ENCODE data around the gene KCNIP1. TPM values are rescaled to one million over a fixed set of nuclear protein-coding genes. Genes with fewer than 3 reads are reported as not detected.

Gene KCNIP1
- total and polyA plus RNA-seq, 9 donors: 1.9 to 8.3 (median 4.0) TPM

DNA sequence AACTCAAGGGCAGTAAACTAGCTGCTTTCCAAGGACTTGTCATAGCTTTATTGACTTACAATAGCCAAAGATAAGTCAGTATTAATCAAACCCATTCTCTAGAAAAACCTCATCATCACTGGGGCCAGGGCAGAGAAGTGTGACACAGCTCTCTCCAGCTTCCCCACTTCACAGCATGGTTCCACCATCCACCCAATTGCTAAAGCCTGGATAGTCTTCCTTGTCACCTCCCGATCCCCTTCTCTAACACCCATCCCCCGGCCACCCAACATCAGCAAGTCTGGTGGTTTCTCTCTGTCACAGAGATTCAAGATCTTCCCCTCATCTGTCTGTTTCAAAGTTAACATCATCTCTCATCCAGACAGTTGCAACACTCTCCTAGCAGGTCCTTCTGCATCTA is 191.1 kb downstream of the KCNIP1 start:
- 25% methylated on average over 2 of the region's 2 CpGs for WGBS (ENCODE audit: insufficient coverage)
- no peak overlapping the region for H3K4me3 ChIP-seq (ENCODE audit: low read length)
- DNase-seq: no peak
- no peaks in the 10 kb centered on the region for H3K36me3 ChIP-seq (ENCODE audit: control insufficient read depth, insufficient read depth, low read length)
- H3K27me3 ChIP-seq (ENCODE audit: control insufficient read depth, insufficient read depth, low read length): peaks cover 16% of the 10 kb centered on the region
- H3K27ac ChIP-seq (ENCODE audit: low read length): no peak overlapping the region
- no peaks in the 10 kb centered on the region for H3K9me3 ChIP-seq (replicated peaks; ENCODE audit: control insufficient read depth, low read depth, low read length)
- H3K4me1 ChIP-seq (ENCODE audit: control insufficient read depth, insufficient read depth, low read length): no peaks in the 10 kb centered on the region

DNA sequence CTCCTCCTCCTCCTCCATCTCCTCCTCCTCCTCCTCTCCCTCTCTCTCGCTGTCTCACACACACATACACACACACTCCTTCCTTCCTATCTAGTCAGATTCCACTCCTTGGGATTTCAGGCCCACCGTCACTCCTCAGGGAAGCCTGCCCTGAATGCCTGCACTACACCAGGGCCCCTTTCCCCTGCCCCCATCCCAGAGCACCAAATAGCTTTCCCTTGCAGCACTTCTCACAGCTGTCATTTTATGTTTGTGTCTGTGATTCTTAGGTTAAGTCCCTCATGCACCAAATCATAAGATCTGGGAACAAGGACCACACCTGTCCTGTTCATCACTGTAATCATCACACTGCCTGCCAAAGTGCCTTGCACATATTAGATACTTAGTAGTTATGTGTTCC is 193.2 kb downstream of the KCNIP1 start:
- H3K27me3 ChIP-seq (ENCODE audit: control insufficient read depth, insufficient read depth, low read length): peaks cover 14% of the 10 kb centered on the region
- DNase-seq: no peak
- WGBS (ENCODE audit: insufficient coverage): no CpG with 5 or more reads among the region's 2 CpGs
- H3K36me3 ChIP-seq (ENCODE audit: control insufficient read depth, insufficient read depth, low read length): no peaks in the 10 kb centered on the region
- no peaks in the 10 kb centered on the region for H3K4me1 ChIP-seq (ENCODE audit: control insufficient read depth, insufficient read depth, low read length)
- H3K4me3 ChIP-seq (ENCODE audit: low read length): no peak overlapping the region
- H3K27ac ChIP-seq (ENCODE audit: low read length): no peak overlapping the region
- H3K9me3 ChIP-seq (replicated peaks; ENCODE audit: control insufficient read depth, low read depth, low read length): no peaks in the 10 kb centered on the region

DNA sequence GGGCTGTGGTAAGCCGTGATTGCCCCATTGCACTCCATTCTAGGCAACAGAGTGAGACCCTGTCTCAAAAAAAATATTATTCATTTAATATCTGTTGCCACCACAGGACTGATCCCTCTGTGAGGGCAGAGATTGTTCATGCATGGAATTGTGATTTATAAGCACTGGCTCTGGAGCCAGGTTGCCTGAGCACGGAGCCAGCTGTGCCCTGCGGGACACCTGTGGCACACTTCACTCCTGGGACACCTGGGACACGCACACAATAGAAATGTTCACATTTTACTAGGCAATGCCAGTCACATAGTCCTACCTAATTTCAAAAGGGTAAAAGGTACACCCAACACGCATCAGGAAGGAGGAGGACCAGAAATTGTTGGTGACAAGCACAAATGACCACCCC is 196.7 kb downstream of the KCNIP1 start:
- Histone ChIP-seq H3K27ac (ENCODE audit: low read length) (no peak overlapping the region), H3K36me3 (ENCODE audit: control insufficient read depth, insufficient read depth, low read length) (no peaks in the 10 kb centered on the region), H3K4me1 (ENCODE audit: control insufficient read depth, insufficient read depth, low read length) (no peaks in the 10 kb centered on the region), H3K9me3 (replicated peaks; ENCODE audit: control insufficient read depth, low read depth, low read length) (no peaks in the 10 kb centered on the region), H3K27me3 (ENCODE audit: control insufficient read depth, insufficient read depth, low read length) (peaks cover 5% of the 10 kb centered on the region), H3K4me3 (ENCODE audit: low read length) (no peak overlapping the region)
- DNase-seq: no peak
- whole genome bisulfite sequencing (ENCODE audit: insufficient coverage): 78% methylated on average over 2 of the region's 5 CpGs

DNA sequence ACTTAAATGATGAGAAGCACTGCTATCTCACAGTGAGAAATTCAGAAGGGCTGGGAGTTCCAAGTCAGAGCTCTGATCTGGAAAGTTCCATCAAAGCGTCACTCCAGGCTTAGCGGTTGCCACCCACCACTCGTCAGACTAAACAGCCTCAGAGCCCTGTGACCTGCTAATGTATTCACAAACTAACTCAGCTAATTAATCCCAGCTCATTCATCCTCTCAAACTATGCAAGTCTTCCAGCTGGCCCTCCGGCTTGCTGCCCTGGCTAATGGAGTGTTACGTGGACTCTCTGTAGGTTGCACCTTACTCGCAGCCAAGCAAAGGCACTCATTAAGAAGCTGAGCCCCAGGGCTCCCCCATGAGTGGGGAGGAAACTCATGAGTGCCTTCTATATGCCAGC is 197.5 kb downstream of the KCNIP1 start:
- Histone ChIP-seq H3K36me3 (ENCODE audit: control insufficient read depth, insufficient read depth, low read length) (no peaks in the 10 kb centered on the region), H3K4me1 (ENCODE audit: control insufficient read depth, insufficient read depth, low read length) (no peaks in the 10 kb centered on the region), H3K9me3 (replicated peaks; ENCODE audit: control insufficient read depth, low read depth, low read length) (no peaks in the 10 kb centered on the region), H3K27me3 (ENCODE audit: control insufficient read depth, insufficient read depth, low read length) (peaks cover 5% of the 10 kb centered on the region), H3K4me3 (ENCODE audit: low read length) (no peak overlapping the region), H3K27ac (ENCODE audit: low read length) (no peak overlapping the region)
- DNase-seq: no peak
- 46% methylated on average over 5 of the region's 6 CpGs for WGBS (ENCODE audit: insufficient coverage)

GRCh38 chr5:170704417-170705192 is 200.8 kb downstream of the KCNIP1 start:
- H3K27me3 ChIP-seq (ENCODE audit: control insufficient read depth, insufficient read depth, low read length): peaks cover 3% of the 10 kb centered on the region
- H3K36me3 ChIP-seq (ENCODE audit: control insufficient read depth, insufficient read depth, low read length): no peaks in the 10 kb centered on the region
- no peaks in the 10 kb centered on the region for H3K4me1 ChIP-seq (ENCODE audit: control insufficient read depth, insufficient read depth, low read length)
- no peak overlapping the region for H3K4me3 ChIP-seq (ENCODE audit: low read length)
- no peaks in the 10 kb centered on the region for H3K9me3 ChIP-seq (replicated peaks; ENCODE audit: control insufficient read depth, low read depth, low read length)
- DNase-seq: no peak
- no peak overlapping the region for H3K27ac ChIP-seq (ENCODE audit: low read length)
- 45% methylated on average over 3 of the region's 8 CpGs for WGBS (ENCODE audit: insufficient coverage)

- Histone ChIP-seq H3K9me3 (replicated peaks; ENCODE audit: control insufficient read depth, low read depth, low read length) (no peaks in the 10 kb centered on the region), H3K4me3 (ENCODE audit: low read length) (no peak overlapping the region), H3K27me3 (ENCODE audit: control insufficient read depth, insufficient read depth, low read length) (no peaks in the 10 kb centered on the region), H3K4me1 (ENCODE audit: control insufficient read depth, insufficient read depth, low read length) (no peaks in the 10 kb centered on the region), H3K36me3 (ENCODE audit: control insufficient read depth, insufficient read depth, low read length) (no peaks in the 10 kb centered on the region), H3K27ac (ENCODE audit: low read length) (no peak overlapping the region)
- DNase-seq: no peak
- WGBS (ENCODE audit: insufficient coverage): 92% methylated on average over 5 of the region's 6 CpGs
Measured at GRCh38 chr5:170709640-170710039, 205.8 kb downstream of the KCNIP1 start.

DNA sequence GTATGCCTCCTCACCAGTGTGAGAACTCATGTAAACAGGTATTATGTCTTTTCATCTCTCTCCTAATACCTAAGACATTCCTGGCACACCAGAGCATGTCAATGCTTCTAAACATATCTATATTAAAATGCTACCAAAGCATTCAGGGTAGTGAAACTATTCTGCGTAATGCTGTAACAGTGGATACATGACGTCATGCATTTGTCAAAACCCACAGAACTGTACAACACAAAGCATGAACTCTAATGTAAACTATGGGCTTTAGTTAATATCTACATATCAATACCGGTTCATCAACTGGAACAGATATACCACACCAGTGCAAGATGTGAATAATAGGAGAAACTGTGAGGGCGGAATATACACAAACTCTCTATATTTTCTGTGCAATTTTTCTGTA is 207.5 kb downstream of the KCNIP1 start:
- H3K27ac ChIP-seq (ENCODE audit: low read length): no peak overlapping the region
- WGBS (ENCODE audit: insufficient coverage): no CpG with 5 or more reads among the region's 4 CpGs
- DNase-seq: no peak
- H3K4me3 ChIP-seq (ENCODE audit: low read length): no peak overlapping the region
- H3K27me3 ChIP-seq (ENCODE audit: control insufficient read depth, insufficient read depth, low read length): peaks cover 2% of the 10 kb centered on the region
- no peaks in the 10 kb centered on the region for H3K9me3 ChIP-seq (replicated peaks; ENCODE audit: control insufficient read depth, low read depth, low read length)
- no peaks in the 10 kb centered on the region for H3K4me1 ChIP-seq (ENCODE audit: control insufficient read depth, insufficient read depth, low read length)
- no peaks in the 10 kb centered on the region for H3K36me3 ChIP-seq (ENCODE audit: control insufficient read depth, insufficient read depth, low read length)

- no peaks in the 10 kb centered on the region for H3K9me3 ChIP-seq (replicated peaks; ENCODE audit: control insufficient read depth, low read depth, low read length)
- WGBS (ENCODE audit: insufficient coverage): no CpG with 5 or more reads among the region's 5 CpGs
- no peaks in the 10 kb centered on the region for H3K4me1 ChIP-seq (ENCODE audit: control insufficient read depth, insufficient read depth, low read length)
- no peak overlapping the region for H3K27ac ChIP-seq (ENCODE audit: low read length)
- DNase-seq: no peak
- peaks cover 5% of the 10 kb centered on the region for H3K27me3 ChIP-seq (ENCODE audit: control insufficient read depth, insufficient read depth, low read length)
- H3K4me3 ChIP-seq (ENCODE audit: low read length): no peak overlapping the region
- H3K36me3 ChIP-seq (ENCODE audit: control insufficient read depth, insufficient read depth, low read length): no peaks in the 10 kb centered on the region
Measured at GRCh38 chr5:170715141-170715540, 211.3 kb downstream of the KCNIP1 start.

GRCh38 chr5:170716396-170716795 is 212.6 kb downstream of the KCNIP1 start:
- Histone ChIP-seq H3K4me3 (ENCODE audit: low read length) (no peak overlapping the region), H3K4me1 (ENCODE audit: control insufficient read depth, insufficient read depth, low read length) (no peaks in the 10 kb centered on the region), H3K9me3 (replicated peaks; ENCODE audit: control insufficient read depth, low read depth, low read length) (no peaks in the 10 kb centered on the region), H3K27me3 (ENCODE audit: control insufficient read depth, insufficient read depth, low read length) (peaks cover 5% of the 10 kb centered on the region), H3K27ac (ENCODE audit: low read length) (no peak overlapping the region), H3K36me3 (ENCODE audit: control insufficient read depth, insufficient read depth, low read length) (no peaks in the 10 kb centered on the region)
- DNase-seq: peak; percentile 5
- no CpG with 5 or more reads among the region's 4 CpGs for WGBS (ENCODE audit: insufficient coverage)

- H3K9me3 ChIP-seq (replicated peaks; ENCODE audit: control insufficient read depth, low read depth, low read length): no peaks in the 10 kb centered on the region
- H3K27ac ChIP-seq (ENCODE audit: low read length): no peak overlapping the region
- no peak overlapping the region for H3K4me3 ChIP-seq (ENCODE audit: low read length)
- no peak for DNase-seq
- no CpG with 5 or more reads among the region's 3 CpGs for whole genome bisulfite sequencing (ENCODE audit: insufficient coverage)
- no peaks in the 10 kb centered on the region for H3K36me3 ChIP-seq (ENCODE audit: control insufficient read depth, insufficient read depth, low read length)
- no peaks in the 10 kb centered on the region for H3K4me1 ChIP-seq (ENCODE audit: control insufficient read depth, insufficient read depth, low read length)
- peaks cover 5% of the 10 kb centered on the region for H3K27me3 ChIP-seq (ENCODE audit: control insufficient read depth, insufficient read depth, low read length)
Measured at GRCh38 chr5:170719551-170719950, 215.7 kb downstream of the KCNIP1 start.

DNA sequence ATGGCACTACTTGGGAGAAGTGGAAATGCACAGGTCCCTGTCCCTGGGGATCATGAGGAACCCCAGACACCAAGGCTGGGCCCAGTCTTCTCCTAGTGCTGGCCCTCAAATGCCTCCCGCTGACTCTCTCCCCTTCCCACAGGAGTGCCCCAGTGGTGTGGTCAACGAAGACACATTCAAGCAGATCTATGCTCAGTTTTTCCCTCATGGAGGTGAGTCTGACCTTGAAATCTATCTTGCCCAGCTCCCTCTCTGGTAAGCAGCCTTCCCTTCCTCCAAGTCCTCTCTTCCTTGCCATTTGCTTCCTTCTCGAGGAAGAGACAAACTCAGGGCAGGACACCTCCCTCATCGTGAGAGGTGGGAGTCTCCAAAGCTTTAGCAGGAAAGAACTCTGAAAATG is 216.4 kb downstream of the KCNIP1 start:
- Histone ChIP-seq H3K9me3 (replicated peaks; ENCODE audit: control insufficient read depth, low read depth, low read length) (no peaks in the 10 kb centered on the region), H3K27me3 (ENCODE audit: control insufficient read depth, insufficient read depth, low read length) (peaks cover 5% of the 10 kb centered on the region), H3K4me3 (ENCODE audit: low read length) (no peak overlapping the region), H3K36me3 (ENCODE audit: control insufficient read depth, insufficient read depth, low read length) (no peaks in the 10 kb centered on the region), H3K27ac (ENCODE audit: low read length) (no peak overlapping the region), H3K4me1 (ENCODE audit: control insufficient read depth, insufficient read depth, low read length) (no peaks in the 10 kb centered on the region)
- WGBS (ENCODE audit: insufficient coverage): 81% methylated on average over 2 of the region's 4 CpGs
- no peak for DNase-seq

Measured in muscle of leg (tissue), 11 donors.